ENCODE results near the gene EPAS1.

The EPAS1 gene

DNA sequence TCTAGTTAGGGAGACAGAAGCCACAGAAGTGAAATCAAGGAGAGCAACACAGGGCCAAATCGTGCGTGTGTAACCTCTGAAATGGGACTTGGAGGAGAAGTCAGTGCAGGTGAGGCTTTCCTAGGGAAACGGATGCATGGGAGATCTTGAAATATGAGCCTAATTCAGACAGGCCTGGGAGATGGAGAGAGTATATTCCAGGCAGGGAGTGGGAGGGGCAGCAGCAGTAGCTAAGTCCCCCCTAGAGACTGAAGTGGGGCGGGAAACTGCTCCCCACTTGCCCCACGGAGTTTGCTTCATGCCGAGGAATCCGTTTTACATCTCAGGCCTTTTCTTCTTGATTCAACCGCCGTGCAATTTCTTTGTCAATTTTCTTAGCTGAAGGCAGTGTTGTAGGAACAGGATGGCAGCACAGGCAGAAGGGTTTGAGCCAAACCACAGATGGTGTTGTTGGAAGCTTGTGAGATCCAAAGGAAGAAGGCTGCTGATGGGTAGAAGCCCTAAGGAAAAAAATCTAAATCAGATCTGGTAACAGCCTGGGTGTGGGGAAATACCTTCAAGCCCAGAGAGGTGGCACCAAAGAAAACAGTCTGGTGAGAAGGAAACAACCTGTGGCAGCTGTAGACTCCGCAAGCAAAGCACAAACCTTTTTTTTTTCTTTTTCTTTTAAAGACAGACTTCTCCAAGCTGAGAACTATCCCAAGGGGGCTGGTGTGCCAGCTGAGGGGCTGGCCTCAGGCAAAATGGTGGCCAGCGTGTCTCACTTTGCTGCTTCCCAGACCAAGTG lies 40.2 kb downstream of the EPAS1 start:
- H3K4me3 ChIP-seq (replicated peaks; ENCODE audit: low read depth, low read length) = no peak overlapping the region
- no peak for DNase-seq (ENCODE audit: low read depth)
- TF ChIP-seq, protein P1, sequence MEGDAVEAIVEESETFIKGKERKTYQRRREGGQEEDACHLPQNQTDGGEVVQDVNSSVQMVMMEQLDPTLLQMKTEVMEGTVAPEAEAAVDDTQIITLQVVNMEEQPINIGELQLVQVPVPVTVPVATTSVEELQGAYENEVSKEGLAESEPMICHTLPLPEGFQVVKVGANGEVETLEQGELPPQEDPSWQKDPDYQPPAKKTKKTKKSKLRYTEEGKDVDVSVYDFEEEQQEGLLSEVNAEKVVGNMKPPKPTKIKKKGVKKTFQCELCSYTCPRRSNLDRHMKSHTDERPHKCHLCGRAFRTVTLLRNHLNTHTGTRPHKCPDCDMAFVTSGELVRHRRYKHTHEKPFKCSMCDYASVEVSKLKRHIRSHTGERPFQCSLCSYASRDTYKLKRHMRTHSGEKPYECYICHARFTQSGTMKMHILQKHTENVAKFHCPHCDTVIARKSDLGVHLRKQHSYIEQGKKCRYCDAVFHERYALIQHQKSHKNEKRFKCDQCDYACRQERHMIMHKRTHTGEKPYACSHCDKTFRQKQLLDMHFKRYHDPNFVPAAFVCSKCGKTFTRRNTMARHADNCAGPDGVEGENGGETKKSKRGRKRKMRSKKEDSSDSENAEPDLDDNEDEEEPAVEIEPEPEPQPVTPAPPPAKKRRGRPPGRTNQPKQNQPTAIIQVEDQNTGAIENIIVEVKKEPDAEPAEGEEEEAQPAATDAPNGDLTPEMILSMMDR (IDR thresholded peaks at IDR 0.05; ENCODE audit: low read length, missing control alignments) = no peak

DNA sequence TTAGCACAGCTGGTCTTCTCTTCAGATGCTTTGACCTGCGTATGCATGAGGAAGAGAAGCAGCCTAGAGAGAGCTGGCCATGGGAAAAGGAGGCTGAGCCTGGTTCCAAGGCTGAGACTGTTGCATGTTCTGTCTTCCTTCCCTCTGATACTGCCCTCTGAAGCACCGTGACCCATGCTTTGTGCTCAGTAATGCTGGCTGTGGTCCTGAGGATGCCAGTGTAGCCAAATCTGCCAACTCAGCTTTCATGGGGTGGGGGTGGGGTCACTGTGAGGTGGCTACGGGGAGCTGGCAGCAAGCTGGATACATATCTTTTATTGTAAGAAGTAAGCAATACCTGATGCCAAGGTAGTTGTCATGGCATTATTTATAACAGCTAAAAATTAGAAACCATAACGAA lies 41.5 kb downstream of the EPAS1 start:
- DNase-seq (ENCODE audit: low read depth) = no peak
- H3K4me3 ChIP-seq (replicated peaks; ENCODE audit: low read depth, low read length) = no peak overlapping the region
- TF ChIP-seq, protein P1 (IDR thresholded peaks at IDR 0.05; ENCODE audit: low read length, missing control alignments) = no peak

DNA sequence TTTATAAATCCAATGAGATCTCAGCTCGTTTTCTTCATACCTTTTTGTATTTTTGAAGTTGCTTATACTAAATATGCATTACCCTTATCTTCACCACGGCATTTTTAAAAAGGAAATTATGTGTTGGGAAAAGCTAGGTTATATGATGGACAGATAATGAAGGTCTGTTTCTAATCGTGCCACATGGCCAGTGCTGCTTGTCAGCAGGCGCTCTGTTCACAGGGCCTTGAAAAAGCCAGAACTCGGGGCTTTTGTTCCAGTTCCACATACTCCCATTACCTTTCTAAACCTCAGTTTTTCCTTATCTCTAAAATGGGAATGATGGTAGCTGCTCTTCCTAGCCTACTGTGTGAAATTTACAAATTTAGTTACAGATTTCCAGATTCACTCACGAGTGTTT lies 42.0 kb downstream of the EPAS1 start:
- no peak for DNase-seq (ENCODE audit: low read depth)
- TF ChIP-seq, protein P1 (IDR thresholded peaks at IDR 0.05; ENCODE audit: low read length, missing control alignments) = no peak
- H3K4me3 ChIP-seq (replicated peaks; ENCODE audit: low read depth, low read length) = no peak overlapping the region

DNA sequence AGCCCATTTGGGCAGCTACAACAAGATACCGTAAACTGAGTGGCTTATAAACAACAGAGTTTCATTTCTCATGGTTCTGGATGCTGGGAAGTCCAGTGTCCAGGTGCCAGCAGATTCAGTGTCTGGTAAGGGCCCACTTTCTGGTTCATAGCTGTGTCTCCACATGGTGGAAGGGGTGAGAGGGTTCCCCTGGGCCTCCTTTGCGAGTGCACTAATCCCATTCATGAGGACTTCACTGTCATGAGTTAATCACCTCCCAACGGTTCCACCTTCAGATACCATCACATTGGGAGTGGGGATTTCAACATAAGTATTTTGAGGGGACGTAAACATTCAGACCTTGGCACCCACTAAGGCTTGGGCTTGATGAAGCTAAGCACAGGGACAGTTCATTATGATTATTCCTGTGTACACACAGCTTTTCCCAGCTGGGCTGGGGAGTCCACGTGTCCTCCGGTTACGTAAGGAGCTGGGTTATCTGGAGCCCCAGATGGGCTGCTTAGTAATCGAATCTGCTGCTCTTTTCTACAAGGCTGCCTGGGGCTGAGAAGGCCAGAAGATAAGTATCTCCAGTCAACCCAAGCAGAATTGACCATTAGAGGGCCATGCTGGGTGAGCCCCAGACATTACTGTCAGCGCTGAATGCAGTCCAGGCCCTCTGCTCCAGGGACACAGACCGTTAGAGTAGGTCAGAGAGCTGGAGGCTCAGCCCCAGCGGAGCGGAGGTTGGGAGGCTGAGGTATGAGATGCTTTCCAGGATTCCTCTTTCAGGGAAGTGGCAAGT lies 42.7 kb downstream of the EPAS1 start:
- peak; percentile 63 for DNase-seq (ENCODE audit: low read depth)
- H3K4me3 ChIP-seq (replicated peaks; ENCODE audit: low read depth, low read length) = no peak overlapping the region
- TF ChIP-seq, protein P1 (IDR thresholded peaks at IDR 0.05; ENCODE audit: low read length, missing control alignments) = no peak

DNA sequence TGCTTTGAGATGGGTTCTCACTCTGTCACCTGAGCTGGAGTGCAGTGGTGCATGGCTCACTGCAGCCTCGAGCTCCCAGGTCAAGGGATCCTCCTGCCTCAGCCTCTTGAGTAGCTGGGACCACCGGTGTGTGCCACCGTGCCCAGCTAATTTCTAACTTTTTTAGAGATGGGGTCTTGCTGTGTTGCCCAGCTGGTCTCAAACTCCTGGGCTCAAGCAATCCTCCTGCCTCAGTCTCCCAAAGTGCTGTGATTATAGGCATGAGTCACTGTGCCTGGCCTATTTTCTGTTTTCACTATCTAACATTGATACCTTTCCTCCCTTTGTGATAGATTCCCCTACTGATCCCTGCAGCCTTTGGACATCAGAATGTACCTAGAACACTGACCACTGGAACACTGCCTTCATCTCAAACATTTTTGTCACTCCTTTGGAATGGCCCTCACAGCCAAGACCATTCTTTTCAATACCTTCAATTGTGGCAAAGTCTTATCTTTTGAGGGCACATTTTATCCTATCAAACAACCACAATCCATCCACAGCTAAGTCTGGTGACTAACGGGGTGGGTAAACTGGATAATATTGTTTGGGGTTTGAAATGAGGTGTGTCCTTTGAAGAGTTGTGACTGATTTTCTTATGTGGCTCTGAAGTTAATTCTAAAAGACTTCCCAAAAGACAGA lies 43.7 kb downstream of the EPAS1 start:
- TF ChIP-seq, protein P1 (IDR thresholded peaks at IDR 0.05; ENCODE audit: low read length, missing control alignments) = no peak
- H3K4me3 ChIP-seq (replicated peaks; ENCODE audit: low read depth, low read length) = no peak overlapping the region
- DNase-seq (ENCODE audit: low read depth) = no peak

DNA sequence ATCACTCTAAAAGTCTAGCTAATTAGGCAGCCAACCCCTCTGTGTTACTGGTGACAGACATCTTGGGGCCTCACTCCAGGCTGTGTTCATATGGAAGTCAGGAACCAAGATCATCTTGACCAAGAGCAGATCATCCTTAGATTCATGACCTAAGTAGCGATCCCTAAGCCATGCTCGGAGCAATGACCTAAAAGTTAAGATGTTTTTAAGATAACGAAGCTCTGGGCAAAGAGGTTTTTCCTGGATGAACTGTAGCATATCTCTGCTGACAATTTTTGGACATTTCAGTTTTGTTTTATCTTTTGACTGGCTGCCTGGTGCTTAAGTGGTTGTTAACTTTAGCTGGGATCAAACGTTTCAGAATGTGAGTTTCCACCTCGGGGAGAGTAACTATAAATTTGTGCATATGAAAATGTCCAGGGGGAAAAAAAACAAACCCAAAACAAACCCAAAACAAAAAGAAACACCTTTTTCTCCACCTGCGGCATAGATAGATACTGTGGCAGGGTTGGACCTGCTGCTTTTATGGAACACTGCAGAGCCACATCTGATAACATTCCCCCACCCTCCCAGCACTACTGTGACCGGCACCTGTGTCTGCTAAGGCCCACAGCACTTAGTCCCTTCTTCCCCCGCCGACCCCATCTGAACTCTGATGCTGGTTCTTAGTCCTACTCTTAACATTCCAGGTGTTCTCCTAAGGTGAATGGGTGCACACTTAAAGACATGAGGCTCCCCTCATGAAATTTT lies 45.5 kb downstream of the EPAS1 start:
- TF ChIP-seq, protein P1 (IDR thresholded peaks at IDR 0.05; ENCODE audit: low read length, missing control alignments) = no peak
- H3K4me3 ChIP-seq (replicated peaks; ENCODE audit: low read depth, low read length) = no peak overlapping the region
- DNase-seq (ENCODE audit: low read depth) = no peak
